DMS53 treated with DMSO at 0.1 percent for 48 hours (cell line): ENCODE measurements around the gene GREM1.

Experiments
- DNase-seq: peaks from one replicate; lab custom pipeline; 2025; ENCODE audit not compliant: unreplicated experiment; lab: John Stamatoyannopoulos, UW

Gene GREM1

DNA sequence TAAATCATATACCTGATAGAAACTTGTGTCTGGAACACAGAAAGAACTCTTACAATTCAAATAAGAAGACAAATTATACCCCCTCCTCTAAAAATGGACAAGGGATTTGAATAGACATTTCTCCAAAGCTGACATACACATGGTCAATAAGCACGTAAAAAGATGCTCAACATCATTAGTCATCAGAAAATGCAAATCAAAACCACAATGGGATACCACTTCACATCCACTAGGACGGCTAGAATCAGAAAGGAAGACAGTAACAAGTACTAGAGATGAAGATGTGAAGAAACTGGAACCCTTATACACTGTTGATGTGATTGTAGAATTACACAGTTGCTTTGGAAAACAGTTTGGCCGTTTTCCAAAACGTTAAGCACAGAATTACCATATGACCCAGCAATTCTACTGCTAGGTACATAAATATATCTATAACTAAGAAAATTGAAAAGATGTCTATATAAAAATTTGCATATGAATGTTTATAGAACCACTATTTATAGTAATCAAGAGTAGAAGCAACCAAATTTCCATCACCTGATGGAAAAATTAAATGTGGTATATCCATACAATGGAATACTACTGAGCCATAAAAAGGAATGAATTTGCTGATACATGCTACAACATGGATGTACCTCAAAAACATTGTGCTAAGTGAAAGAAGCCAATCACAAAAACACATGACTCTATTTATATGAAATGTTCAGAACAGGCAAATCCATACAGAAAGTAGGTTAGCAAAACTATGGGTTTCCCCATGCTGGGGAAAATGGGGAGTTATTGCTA, 60.8 kb downstream of the GREM1 start:
- DNase-seq = no peak

DNA sequence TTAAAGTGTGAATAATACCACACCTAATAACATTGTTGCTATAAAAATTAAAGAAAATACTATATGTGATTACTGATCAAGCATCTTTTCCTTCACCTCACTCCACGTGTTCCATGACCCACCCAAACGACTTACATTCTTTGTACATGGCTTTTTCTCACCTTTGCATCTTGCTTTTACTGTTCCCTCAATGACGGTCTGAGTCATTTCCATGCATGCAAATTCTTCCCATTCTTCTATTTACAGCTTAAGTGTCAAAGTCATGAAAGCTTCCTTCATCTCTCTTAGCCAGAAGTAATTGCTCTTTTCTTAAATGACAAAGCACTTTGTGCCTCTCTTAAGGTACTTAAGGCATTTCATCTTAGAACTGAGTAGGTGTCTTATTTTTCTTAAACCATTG, 64.0 kb downstream of the GREM1 start:
- DNase-seq = no peak

DNA sequence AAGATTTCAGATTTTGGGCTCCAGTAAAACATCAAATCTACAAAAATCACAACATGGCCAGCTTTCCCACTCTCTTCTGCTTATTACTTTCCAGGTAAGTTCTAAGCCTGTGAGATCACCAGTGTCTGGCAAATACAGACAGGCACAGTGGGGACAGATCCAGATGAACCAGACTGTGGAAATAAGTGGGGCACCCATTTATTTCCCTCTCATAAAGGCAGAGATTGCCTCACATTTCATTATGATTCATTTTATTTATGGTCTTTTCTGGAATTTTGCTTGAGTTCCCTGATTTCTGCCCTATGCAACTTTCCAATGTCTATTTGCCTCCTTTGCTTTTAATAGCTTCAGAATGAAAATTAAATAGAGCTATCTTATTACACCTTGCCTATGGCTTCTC, 66.8 kb downstream of the GREM1 start:
- DNase-seq = no peak

- DNase-seq = no peak
These were observed 69.1 kb downstream of the GREM1 start for GRCh38 chr15:32786906-32787305.

GRCh38 chr15:32787949-32788348, 70.1 kb downstream of the GREM1 start:
- DNase-seq = no peak

- DNase-seq = no peak
These were observed 72.7 kb downstream of the GREM1 start for GRCh38 chr15:32790352-32790999.

DNA sequence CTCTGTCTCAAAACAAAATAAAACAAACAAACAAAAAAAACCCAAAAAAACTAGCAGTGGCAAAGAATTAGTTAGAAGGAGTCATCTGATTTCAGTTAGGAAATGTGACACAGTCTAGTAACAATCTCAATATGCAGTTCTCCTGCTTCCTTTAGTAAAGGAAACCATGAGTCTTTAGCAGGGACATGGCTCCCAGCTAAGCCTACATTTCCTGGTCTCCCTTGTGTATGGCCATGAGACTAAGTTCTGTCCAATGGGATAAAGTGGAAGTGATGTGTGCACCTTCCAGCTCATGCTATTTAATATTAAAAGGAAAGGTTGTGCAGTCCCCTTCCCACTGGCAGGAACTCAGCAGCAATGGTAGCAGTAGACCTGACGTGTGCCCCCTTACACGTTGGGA, 74.6 kb downstream of the GREM1 start:
- DNase-seq = no peak
